Fibroblast of the aortic adventitia (primary cell): Measurements from ENCODE around the gene SOBP. TPM values are rescaled to one million over a fixed set of nuclear protein-coding genes. Genes with fewer than 3 reads are reported as not detected.
A peak's percentile ranks its signal among the peaks of the same experiment; 100 is the strongest.

ENCODE experiments used
- DNase-seq: peaks from one replicate; pipeline ENCODE4 v3.0.0-alpha.2; 2010; ENCODE audit warnings: low read depth
- H3K4me3 ChIP-seq: 2 replicates; pipeline ENCODE4 v1.5.1; 2011; ENCODE audit warnings: low read depth, mild to moderate bottlenecking, control low read depth, low read length, moderate library complexity
- total RNA-seq: library from RNA; depleted of rRNA; stranded (reverse); fragments of >200 nt; gene quantifications from 2 replicates; pipeline ENCODE4 v1.2.3, GENCODE V29; 2012; ENCODE audit warnings: low replicate concordance
- TF ChIP-seq, protein P1 (sequence below): IDR thresholded peaks from 2 replicates; pipeline ENCODE4 v1.5.1; 2011; ENCODE audit warnings: mild to moderate bottlenecking, low read length, control low read depth, inconsistent platforms; ENCODE audit not compliant: insufficient read depth

Gene SOBP
- total RNA-seq, 1 donor = 7.9 TPM

GRCh38 chr6:107600936-107601335 is 111.0 kb downstream of the SOBP start:
- TF ChIP-seq, protein P1, sequence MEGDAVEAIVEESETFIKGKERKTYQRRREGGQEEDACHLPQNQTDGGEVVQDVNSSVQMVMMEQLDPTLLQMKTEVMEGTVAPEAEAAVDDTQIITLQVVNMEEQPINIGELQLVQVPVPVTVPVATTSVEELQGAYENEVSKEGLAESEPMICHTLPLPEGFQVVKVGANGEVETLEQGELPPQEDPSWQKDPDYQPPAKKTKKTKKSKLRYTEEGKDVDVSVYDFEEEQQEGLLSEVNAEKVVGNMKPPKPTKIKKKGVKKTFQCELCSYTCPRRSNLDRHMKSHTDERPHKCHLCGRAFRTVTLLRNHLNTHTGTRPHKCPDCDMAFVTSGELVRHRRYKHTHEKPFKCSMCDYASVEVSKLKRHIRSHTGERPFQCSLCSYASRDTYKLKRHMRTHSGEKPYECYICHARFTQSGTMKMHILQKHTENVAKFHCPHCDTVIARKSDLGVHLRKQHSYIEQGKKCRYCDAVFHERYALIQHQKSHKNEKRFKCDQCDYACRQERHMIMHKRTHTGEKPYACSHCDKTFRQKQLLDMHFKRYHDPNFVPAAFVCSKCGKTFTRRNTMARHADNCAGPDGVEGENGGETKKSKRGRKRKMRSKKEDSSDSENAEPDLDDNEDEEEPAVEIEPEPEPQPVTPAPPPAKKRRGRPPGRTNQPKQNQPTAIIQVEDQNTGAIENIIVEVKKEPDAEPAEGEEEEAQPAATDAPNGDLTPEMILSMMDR = no peak
- DNase-seq = peak; percentile 86
- H3K4me3 ChIP-seq = no peak overlapping the region

DNA sequence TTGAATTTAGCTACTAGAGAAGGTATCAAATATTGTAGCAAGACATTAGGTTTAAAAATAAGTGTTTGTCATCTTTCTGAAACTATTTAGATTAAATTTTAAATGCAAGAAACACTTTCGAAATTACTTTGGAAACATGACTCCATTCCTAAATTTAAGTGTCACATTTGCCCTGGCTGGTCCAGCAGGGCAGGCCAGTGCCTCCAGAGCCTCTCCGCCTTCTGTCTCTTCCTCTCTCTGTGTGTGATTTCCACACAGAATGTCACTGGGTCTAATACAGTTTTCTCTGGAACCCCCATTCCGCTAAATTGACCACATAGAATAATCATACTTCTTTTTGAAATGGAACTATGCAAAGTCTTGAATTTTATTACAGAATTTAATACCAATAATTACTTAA is 111.5 kb downstream of the SOBP start:
- DNase-seq = no peak
- TF ChIP-seq, protein P1 = no peak
- no peak overlapping the region for H3K4me3 ChIP-seq

- DNase-seq = no peak
- TF ChIP-seq, protein P1 = no peak
- no peak overlapping the region for H3K4me3 ChIP-seq
Measured at GRCh38 chr6:107602321-107603005, 112.5 kb downstream of the SOBP start.

DNA sequence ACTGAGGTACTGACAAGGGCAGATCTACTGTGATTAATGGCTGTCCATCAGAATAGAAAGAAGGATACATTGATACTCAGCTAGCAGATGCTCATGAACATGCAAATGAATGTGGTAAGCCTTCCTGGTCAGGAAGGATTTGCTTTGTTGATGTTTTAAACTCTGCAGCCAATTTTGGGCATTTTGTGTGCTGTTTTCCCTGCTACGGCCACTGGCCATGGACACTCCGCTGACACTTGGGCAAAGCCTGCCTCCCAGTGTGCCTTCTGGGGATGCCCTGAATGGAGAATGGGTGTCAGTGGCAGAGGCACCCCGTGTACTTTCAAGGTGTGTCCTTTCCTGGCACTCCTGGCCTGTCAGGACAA is 113.1 kb downstream of the SOBP start:
- TF ChIP-seq, protein P1 = no peak
- DNase-seq = no peak
- H3K4me3 ChIP-seq = no peak overlapping the region

DNA sequence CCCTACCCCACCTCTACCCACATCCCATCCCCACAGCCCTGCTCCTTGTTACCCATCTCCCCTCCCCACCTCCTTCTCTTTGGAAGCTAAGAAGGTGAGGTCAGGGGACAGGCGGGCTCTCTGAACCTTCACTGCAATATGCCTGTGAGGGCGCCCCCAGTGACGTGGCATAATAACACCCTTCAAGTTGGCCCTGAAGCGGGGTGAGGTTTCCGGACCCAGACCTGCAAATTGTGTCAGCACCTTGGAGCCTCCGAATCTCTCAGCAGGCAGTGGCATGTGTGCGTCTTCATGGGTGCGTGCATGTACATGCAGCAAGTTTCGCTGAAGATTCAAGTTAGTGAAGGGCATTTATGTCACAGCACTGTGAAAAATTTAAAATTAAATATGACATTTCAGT is 114.6 kb downstream of the SOBP start:
- TF ChIP-seq, protein P1 = no peak
- DNase-seq = no peak
- H3K4me3 ChIP-seq = no peak overlapping the region

DNA sequence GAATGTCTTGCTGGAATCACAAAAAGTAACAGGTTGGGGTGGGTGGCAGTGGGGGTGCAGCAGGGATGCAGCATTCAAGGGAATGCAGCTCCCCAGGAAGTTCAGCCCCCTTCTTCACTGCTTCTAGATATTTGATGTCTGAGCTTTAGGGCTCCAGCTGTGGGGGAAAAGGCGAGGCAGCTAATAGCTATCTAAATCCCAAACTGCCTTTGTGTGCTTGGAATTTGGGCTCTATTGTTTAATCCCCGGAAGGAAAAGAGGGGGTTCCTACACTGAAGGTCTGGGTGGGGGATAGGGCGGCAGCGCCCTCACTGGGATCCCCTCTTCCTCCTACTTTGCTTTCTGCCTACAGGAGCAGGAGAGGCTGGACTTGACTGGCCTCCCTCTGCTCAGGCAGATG is 116.5 kb downstream of the SOBP start:
- no peak for DNase-seq
- no peak overlapping the region for H3K4me3 ChIP-seq
- TF ChIP-seq, protein P1 = no peak

GRCh38 chr6:107607116-107607515 is 117.2 kb downstream of the SOBP start:
- DNase-seq = peak; percentile 39
- TF ChIP-seq, protein P1 = no peak
- no peak overlapping the region for H3K4me3 ChIP-seq
